NCI-H146 treated with DMSO at 0.1 percent for 48 hours (cell line): ENCODE data around the gene INKA1.

ENCODE experiments used
- DNase-seq: peaks from one replicate; lab custom pipeline; 2025; ENCODE audit not compliant: unreplicated experiment; lab: John Stamatoyannopoulos, UW

INKA1 gene

GRCh38 chr3:49786357-49787181 is 16.5 kb upstream of the INKA1 start, which contains the start of gene IP6K1:
TSS of gene IP6K1 (minus strand) at chr3:49786542. CDS start at chr3:49748040, 38,502 bp downstream.
- peak; percentile 95 for DNase-seq

GRCh38 chr3:49787182-49787464 is 15.9 kb upstream of the INKA1 start:
- DNase-seq: no peak

- no peak for DNase-seq
Measured at GRCh38 chr3:49787536-49787935, 15.5 kb upstream of the INKA1 start.

- DNase-seq: no peak
Measured at GRCh38 chr3:49788056-49788455, 15.0 kb upstream of the INKA1 start.

- DNase-seq: no peak
Measured at GRCh38 chr3:49790626-49791411, 12.2 kb upstream of the INKA1 start.

- DNase-seq: no peak
Measured at GRCh38 chr3:49791571-49791970, 11.5 kb upstream of the INKA1 start.

GRCh38 chr3:49792371-49793150 is 10.5 kb upstream of the INKA1 start:
- no peak for DNase-seq

GRCh38 chr3:49793486-49794085 is 9.5 kb upstream of the INKA1 start:
- DNase-seq: no peak

GRCh38 chr3:49794431-49794830 is 8.6 kb upstream of the INKA1 start:
- no peak for DNase-seq

GRCh38 chr3:49794926-49795905 is 7.8 kb upstream of the INKA1 start:
- no peak for DNase-seq

GRCh38 chr3:49799105-49799504 is 4.0 kb upstream of the INKA1 start:
- DNase-seq: no peak

- DNase-seq: no peak
Measured at GRCh38 chr3:49799761-49800160, 3.3 kb upstream of the INKA1 start, which contains the start of gene CDHR4. TSS of gene CDHR4 (minus strand) at chr3:49799873. CDS start at chr3:49799812, 61 bp downstream.

GRCh38 chr3:49801160-49801559 is 1.9 kb upstream of the INKA1 start:
- DNase-seq: no peak

- no peak for DNase-seq
Measured at GRCh38 chr3:49803465-49804140, 542 bp downstream of the INKA1 start.

GRCh38 chr3:49804141-49805041 is 1.3 kb downstream of the INKA1 start:
- DNase-seq: no peak

GRCh38 chr3:49805367-49805782 is 2.3 kb downstream of the INKA1 start:
- no peak for DNase-seq

- DNase-seq: no peak
Measured at GRCh38 chr3:49805897-49806701, 3.0 kb downstream of the INKA1 start.
